NCI-H2107 (cell line): ENCODE results near the gene SRPK2.

Source experiments
- DNase-seq: peaks from one replicate; lab custom pipeline; 2025; lab: John Stamatoyannopoulos, UW

Gene SRPK2

GRCh38 chr7:105097619-105098018, 291.1 kb downstream of the SRPK2 start:
- DNase-seq: no peak

- no peak for DNase-seq
Observed at GRCh38 chr7:105096306-105096705, 292.4 kb downstream of the SRPK2 start.

DNA sequence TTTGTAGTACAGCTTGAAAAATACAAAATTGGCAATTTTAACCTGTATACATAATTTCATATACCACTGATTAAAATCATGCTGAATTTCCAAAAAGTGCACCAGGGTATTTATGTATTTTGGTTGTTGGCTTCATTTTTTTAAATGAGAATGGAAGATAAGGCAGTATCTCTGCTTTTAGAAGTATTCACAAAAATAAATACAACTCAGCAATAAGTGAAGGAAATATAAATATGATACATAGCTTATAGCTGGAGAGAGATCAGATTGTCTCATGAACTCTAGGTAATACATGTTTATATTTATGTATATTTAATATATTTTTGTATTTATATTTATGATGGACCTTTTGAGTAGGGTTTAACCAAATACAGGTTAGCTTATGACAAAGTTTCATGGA, 293.8 kb downstream of the SRPK2 start:
- no peak for DNase-seq

- DNase-seq: no peak
Observed at GRCh38 chr7:105088456-105088855, 300.3 kb downstream of the SRPK2 start.

DNA sequence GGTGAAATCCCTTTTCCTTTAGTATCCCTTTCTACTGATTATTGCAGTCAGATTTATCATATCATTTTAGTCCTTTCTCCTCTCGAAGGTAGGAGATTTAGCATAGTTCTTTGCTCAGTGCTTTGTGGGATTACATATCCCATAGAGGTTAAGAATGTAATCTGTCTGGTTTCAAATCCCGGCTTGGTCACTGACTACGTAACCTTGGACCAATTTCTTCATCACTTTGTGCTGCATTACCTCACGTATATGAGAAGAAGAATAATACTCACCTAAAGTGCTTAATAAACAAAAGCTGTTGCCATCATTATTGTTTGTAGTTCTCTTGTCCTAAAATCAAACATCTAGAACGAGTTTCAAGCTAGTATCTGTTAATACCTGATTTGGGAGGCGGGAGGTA, 300.7 kb downstream of the SRPK2 start:
- DNase-seq: no peak

DNA sequence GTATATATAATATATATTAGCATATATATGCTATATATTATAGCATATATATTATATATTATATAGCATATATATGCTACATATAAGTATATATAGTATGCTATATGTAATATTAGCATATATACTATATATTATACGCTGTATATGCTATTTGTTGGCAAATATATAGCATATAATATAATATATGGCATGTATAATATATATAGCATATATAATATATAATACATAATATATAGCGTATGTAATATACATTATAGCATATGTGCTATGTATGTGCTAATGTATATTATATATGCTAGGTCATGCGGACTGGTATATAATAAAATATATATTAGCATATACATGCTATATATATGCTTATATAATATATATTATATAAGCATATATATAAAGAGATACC, 301.9 kb downstream of the SRPK2 start:
- DNase-seq: no peak

- no peak for DNase-seq
Observed at GRCh38 chr7:105084581-105084980, 304.1 kb downstream of the SRPK2 start.

GRCh38 chr7:105079348-105079747, 309.4 kb downstream of the SRPK2 start:
- no peak for DNase-seq

DNA sequence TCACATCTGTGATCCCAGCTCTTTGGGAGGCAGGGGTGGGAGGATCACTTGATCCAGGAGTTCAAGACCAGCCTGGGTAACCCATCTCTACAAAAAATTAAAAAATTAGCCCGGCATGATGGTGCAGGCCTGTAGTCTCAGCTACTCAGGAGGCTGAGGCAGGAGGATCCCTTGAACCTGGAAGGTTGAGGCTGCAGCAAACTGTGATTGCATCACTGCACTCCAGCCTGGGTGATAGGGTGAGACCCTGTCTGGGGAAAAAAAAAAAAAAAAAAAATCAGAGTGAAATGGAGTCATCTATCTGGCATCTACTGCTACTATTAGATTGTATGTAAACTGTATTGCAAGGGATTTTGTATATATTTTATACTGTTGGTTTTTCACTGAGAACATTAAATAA, 315.6 kb downstream of the SRPK2 start:
- DNase-seq: no peak

- DNase-seq: no peak
Observed at GRCh38 chr7:105068886-105069285, 319.8 kb downstream of the SRPK2 start.

DNA sequence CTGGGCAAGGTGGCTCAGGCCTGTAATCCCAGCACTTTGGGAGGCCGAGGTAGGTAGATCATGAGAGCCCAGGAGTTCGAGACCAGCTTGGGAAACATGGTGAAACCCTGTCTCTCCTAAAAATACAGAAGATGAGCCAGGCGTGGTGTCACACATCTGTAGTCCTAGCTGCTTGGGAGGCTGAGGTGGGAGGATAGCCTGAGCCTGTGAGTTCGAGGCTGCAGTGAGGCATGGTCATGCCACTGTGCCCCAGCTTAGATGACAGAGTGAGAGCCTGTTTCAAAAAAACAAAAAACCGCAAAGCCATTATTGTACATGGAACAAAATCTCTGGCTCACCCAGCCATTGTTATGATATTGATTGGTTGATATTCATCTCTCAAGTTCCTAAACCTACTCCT, 321.0 kb downstream of the SRPK2 start:
- DNase-seq: peak; percentile 35
